Measurements from ENCODE around the gene GALNT9.
"Not testable (repeated sequence)": the region's sequence is repeated elsewhere in the genome, so short reads cannot be mapped to it uniquely, and the experiment has no call there.

Gene GALNT9

GRCh38 chr12:132196873-132197390 lies 132.5 kb downstream of the GALNT9 start:
- H3K4me2 ChIP-seq (ENCODE audit: insufficient read depth, low read length, poor library complexity, severe bottlenecking) = no peak overlapping the region
- no peak overlapping the region for H3K27ac ChIP-seq (replicated peaks; ENCODE audit: low read length)
- peak overlapping the region; percentile 1 for H3K14ac ChIP-seq (ENCODE audit: low read length)
- no peak overlapping the region for H3K9ac ChIP-seq (ENCODE audit: low read depth, low read length, poor library complexity)
- H3K18ac ChIP-seq (ENCODE audit: low read length) = peak overlapping the region; percentile 81
- no CpG with 5 or more reads among the region's 22 CpGs for WGBS, 2 donors (ENCODE audit: extremely low coverage in 2 of 2, insufficient read length in 2 of 2, insufficient replicate concordance in 1 of 2)
- H2BK5ac ChIP-seq (ENCODE audit: low read length) = peak overlapping the region; percentile 18
- H2BK15ac ChIP-seq (ENCODE audit: low read length) = peak overlapping the region; percentile 42
- peak overlapping the region; percentile 93 for H2AK5ac ChIP-seq (ENCODE audit: low read depth, low read length)
- H3K23ac ChIP-seq (ENCODE audit: low read depth, low read length, poor library complexity) = peak overlapping the region; percentile 26
- H3K79me1 ChIP-seq (ENCODE audit: low read depth, low read length) = no peaks in the 10 kb centered on the region
- H3K27me3 ChIP-seq (ENCODE audit: control insufficient read depth in 3 of 3, insufficient read depth in 3 of 3, low read depth in 1 of 3, low read length in 3 of 3) = peaks cover 0 to 70% (median 2%) of the 10 kb centered on the region in 3 experiments
- no peak overlapping the region for H3K4me3 ChIP-seq (ENCODE audit: low read length in 2 of 2)
- H3K4me1 ChIP-seq (ENCODE audit: control insufficient read depth in 2 of 2, insufficient read depth in 1 of 2, low read depth in 1 of 2, low read length in 2 of 2) = peaks cover 0 to 6% of the 10 kb centered on the region in 2 donors
- peaks cover 8 to 11% of the 10 kb centered on the region in 2 donors for H3K9me3 ChIP-seq (replicated peaks in 1 of 2; ENCODE audit: control insufficient read depth in 2 of 2, insufficient read depth in 1 of 2, low read depth in 1 of 2, low read length in 2 of 2)
- no peak overlapping the region for H3K4ac ChIP-seq (ENCODE audit: low read length)
- no peak overlapping the region for H4K8ac ChIP-seq (ENCODE audit: low read depth, low read length)
- H3K36me3 ChIP-seq (replicated peaks in 1 of 2; ENCODE audit: control insufficient read depth in 2 of 2, insufficient read depth in 2 of 2, low read length in 2 of 2) = no peaks in the 10 kb centered on the region
- H4K91ac ChIP-seq (ENCODE audit: low read depth, low read length, poor library complexity) = no peak overlapping the region
- H2AFZ ChIP-seq (ENCODE audit: low read length) = no peak overlapping the region
- no peak for DNase-seq (ENCODE audit: low spot score)
- no peak overlapping the region for H2BK120ac ChIP-seq (ENCODE audit: low read depth, low read length)
- H2BK12ac ChIP-seq (ENCODE audit: low read length) = peak overlapping the region; percentile 52

GRCh38 chr12:132196038-132196872 lies 133.1 kb downstream of the GALNT9 start:
- peak overlapping the region; percentile 52 for H2BK12ac ChIP-seq (ENCODE audit: low read length)

GRCh38 chr12:132195242-132195641 lies 134.1 kb downstream of the GALNT9 start:
- not testable (repeated sequence) for H3K4ac ChIP-seq (ENCODE audit: low read length); H3K36me3 ChIP-seq (replicated peaks in 1 of 2; ENCODE audit: control insufficient read depth in 2 of 2, insufficient read depth in 2 of 2, low read length in 2 of 2)
- H3K27me3 ChIP-seq (ENCODE audit: control insufficient read depth in 3 of 3, insufficient read depth in 3 of 3, low read depth in 1 of 3, low read length in 3 of 3) = peaks cover 0 to 75% (median 12%) of the 10 kb centered on the region in 3 experiments

More at GRCh38 chr12:132196038-132196872, 133.1 kb downstream of the GALNT9 start:
- H2AK5ac ChIP-seq (ENCODE audit: low read depth, low read length) = peak overlapping the region; percentile 93
- H3K23ac ChIP-seq (ENCODE audit: low read depth, low read length, poor library complexity) = peak overlapping the region; percentile 26
- peaks cover 8 to 11% of the 10 kb centered on the region in 2 donors for H3K9me3 ChIP-seq (replicated peaks in 1 of 2; ENCODE audit: control insufficient read depth in 2 of 2, insufficient read depth in 1 of 2, low read depth in 1 of 2, low read length in 2 of 2)
- WGBS, 2 donors (ENCODE audit: extremely low coverage in 2 of 2, insufficient read length in 2 of 2, insufficient replicate concordance in 1 of 2) = no CpG with 5 or more reads among the region's 32 CpGs
- no peak overlapping the region for H2BK120ac ChIP-seq (ENCODE audit: low read depth, low read length)
- H3K4me1 ChIP-seq (ENCODE audit: control insufficient read depth in 2 of 2, insufficient read depth in 1 of 2, low read depth in 1 of 2, low read length in 2 of 2) = peaks cover 0 to 6% of the 10 kb centered on the region in 2 donors
- H2BK5ac ChIP-seq (ENCODE audit: low read length) = peak overlapping the region; percentile 18
- H4K8ac ChIP-seq (ENCODE audit: low read depth, low read length) = no peak overlapping the region
- H3K27me3 ChIP-seq (ENCODE audit: control insufficient read depth in 3 of 3, insufficient read depth in 3 of 3, low read depth in 1 of 3, low read length in 3 of 3) = peaks cover 0 to 74% (median 2%) of the 10 kb centered on the region in 3 experiments
- H3K18ac ChIP-seq (ENCODE audit: low read length) = peak overlapping the region; percentile 81
- no peak overlapping the region for H3K9ac ChIP-seq (ENCODE audit: low read depth, low read length, poor library complexity)
- no peak overlapping the region for H3K27ac ChIP-seq (replicated peaks; ENCODE audit: low read length)
- H2BK15ac ChIP-seq (ENCODE audit: low read length) = no peak overlapping the region
- H3K36me3 ChIP-seq (replicated peaks in 1 of 2; ENCODE audit: control insufficient read depth in 2 of 2, insufficient read depth in 2 of 2, low read length in 2 of 2) = no peaks in the 10 kb centered on the region
- H3K14ac ChIP-seq (ENCODE audit: low read length) = peak overlapping the region; percentile 1
- no peak overlapping the region for H2AFZ ChIP-seq (ENCODE audit: low read length)
- H3K4ac ChIP-seq (ENCODE audit: low read length) = no peak overlapping the region
- H3K4me2 ChIP-seq (ENCODE audit: insufficient read depth, low read length, poor library complexity, severe bottlenecking) = no peak overlapping the region
- no peak overlapping the region for H4K91ac ChIP-seq (ENCODE audit: low read depth, low read length, poor library complexity)
- no peak for DNase-seq (ENCODE audit: low spot score)
- no peak overlapping the region for H3K4me3 ChIP-seq (ENCODE audit: low read length in 2 of 2)
- no peaks in the 10 kb centered on the region for H3K79me1 ChIP-seq (ENCODE audit: low read depth, low read length)

GRCh38 chr12:132194556-132194955 lies 134.8 kb downstream of the GALNT9 start:
- no peak overlapping the region for H3K14ac ChIP-seq (ENCODE audit: low read length)
- H3K23ac ChIP-seq (ENCODE audit: low read depth, low read length, poor library complexity) = no peak overlapping the region
- no peak overlapping the region for H3K27ac ChIP-seq (replicated peaks; ENCODE audit: low read length)
- peaks cover 0 to 74% (median 14%) of the 10 kb centered on the region in 3 experiments for H3K27me3 ChIP-seq (ENCODE audit: control insufficient read depth in 3 of 3, insufficient read depth in 3 of 3, low read depth in 1 of 3, low read length in 3 of 3)
- H2BK12ac ChIP-seq (ENCODE audit: low read length) = no peak overlapping the region
- no peak overlapping the region for H2AK5ac ChIP-seq (ENCODE audit: low read depth, low read length)
- H3K18ac ChIP-seq (ENCODE audit: low read length) = no peak overlapping the region
- no peak for DNase-seq (ENCODE audit: low spot score)
- no CpG with 5 or more reads among the region's 8 CpGs for WGBS, 2 donors (ENCODE audit: extremely low coverage in 2 of 2, insufficient read length in 2 of 2, insufficient replicate concordance in 1 of 2)
- no peak overlapping the region for H4K91ac ChIP-seq (ENCODE audit: low read depth, low read length, poor library complexity)
- no peak overlapping the region for H3K4me3 ChIP-seq (ENCODE audit: low read length in 2 of 2)
- no peak overlapping the region for H4K8ac ChIP-seq (ENCODE audit: low read depth, low read length)
- H2AFZ ChIP-seq (ENCODE audit: low read length) = no peak overlapping the region
- no peak overlapping the region for H2BK15ac ChIP-seq (ENCODE audit: low read length)
- H3K36me3 ChIP-seq (replicated peaks in 1 of 2; ENCODE audit: control insufficient read depth in 2 of 2, insufficient read depth in 2 of 2, low read length in 2 of 2) = no peaks in the 10 kb centered on the region
- H3K4me1 ChIP-seq (ENCODE audit: control insufficient read depth in 2 of 2, insufficient read depth in 1 of 2, low read depth in 1 of 2, low read length in 2 of 2) = peaks cover 0 to 11% of the 10 kb centered on the region in 2 donors
- no peak overlapping the region for H3K9ac ChIP-seq (ENCODE audit: low read depth, low read length, poor library complexity)
- H2BK5ac ChIP-seq (ENCODE audit: low read length) = no peak overlapping the region
- no peak overlapping the region for H3K4ac ChIP-seq (ENCODE audit: low read length)
- H3K4me2 ChIP-seq (ENCODE audit: insufficient read depth, low read length, poor library complexity, severe bottlenecking) = no peak overlapping the region
- H3K79me1 ChIP-seq (ENCODE audit: low read depth, low read length) = no peaks in the 10 kb centered on the region
- H3K9me3 ChIP-seq (replicated peaks in 1 of 2; ENCODE audit: control insufficient read depth in 2 of 2, insufficient read depth in 1 of 2, low read depth in 1 of 2, low read length in 2 of 2) = peaks cover 8 to 11% of the 10 kb centered on the region in 2 donors
- H2BK120ac ChIP-seq (ENCODE audit: low read depth, low read length) = no peak overlapping the region

More at GRCh38 chr12:132195242-132195641, 134.1 kb downstream of the GALNT9 start:
- H4K91ac ChIP-seq (ENCODE audit: low read depth, low read length, poor library complexity); H3K18ac ChIP-seq (ENCODE audit: low read length); H2AK5ac ChIP-seq (ENCODE audit: low read depth, low read length); H4K8ac ChIP-seq (ENCODE audit: low read depth, low read length); H2AFZ ChIP-seq (ENCODE audit: low read length); H3K14ac ChIP-seq (ENCODE audit: low read length); H3K27ac ChIP-seq (replicated peaks; ENCODE audit: low read length); H3K9ac ChIP-seq (ENCODE audit: low read depth, low read length, poor library complexity); H2BK12ac ChIP-seq (ENCODE audit: low read length); H3K4me2 ChIP-seq (ENCODE audit: insufficient read depth, low read length, poor library complexity, severe bottlenecking); H3K4me3 ChIP-seq (ENCODE audit: low read length in 2 of 2); H2BK15ac ChIP-seq (ENCODE audit: low read length); H2BK5ac ChIP-seq (ENCODE audit: low read length); H3K23ac ChIP-seq (ENCODE audit: low read depth, low read length, poor library complexity); H3K4me1 ChIP-seq (ENCODE audit: control insufficient read depth in 2 of 2, insufficient read depth in 1 of 2, low read depth in 1 of 2, low read length in 2 of 2); H3K79me1 ChIP-seq (ENCODE audit: low read depth, low read length); H2BK120ac ChIP-seq (ENCODE audit: low read depth, low read length); DNase-seq (ENCODE audit: low spot score): not testable (repeated sequence)
- WGBS, 2 donors (ENCODE audit: extremely low coverage in 2 of 2, insufficient read length in 2 of 2, insufficient replicate concordance in 1 of 2) = no CpG with 5 or more reads among the region's 12 CpGs
- peaks cover 8 to 11% of the 10 kb centered on the region in 2 donors for H3K9me3 ChIP-seq (replicated peaks in 1 of 2; ENCODE audit: control insufficient read depth in 2 of 2, insufficient read depth in 1 of 2, low read depth in 1 of 2, low read length in 2 of 2)
